Natural killer cell (primary cell): ENCODE results near the gene RPS25. TPM values are rescaled to one million over a fixed set of nuclear protein-coding genes. Genes with fewer than 3 reads are reported as not detected.

ENCODE experiments used
- ATAC-seq, 3 donors: fragments of 150-1000 bp in 2 of 3; fragments of 200-7000 bp in 1 of 3; cut with Tn5 transposase; 1 replicate in 1 of 3; 2 replicates in 2 of 3; pipeline ENCODE4 v1.10.0; 2021; ENCODE audit warnings: mild to moderate bottlenecking in 2 of 3, moderate library complexity in 2 of 3
- DNase-seq, 2 donors: peaks; one replicate each; pipeline versions ENCODE4 v3.0.0 to v3.0.0-alpha.2; 2013 to 2021; ENCODE audit warnings: mixed read lengths in 1 of 2
- H3K27ac ChIP-seq: one replicate; pipeline ENCODE4 v1.5.1; 2013; ENCODE audit warnings: mild to moderate bottlenecking, low read length
- H3K27me3 ChIP-seq: one replicate; pipeline ENCODE4 v1.6.1; 2013; ENCODE audit warnings: low read length; ENCODE audit not compliant: control insufficient read depth, insufficient read depth
- H3K36me3 ChIP-seq: one replicate; pipeline ENCODE4 v1.6.1; 2013; ENCODE audit warnings: low read length; ENCODE audit not compliant: control insufficient read depth, insufficient read depth
- H3K4me1 ChIP-seq: one replicate; pipeline ENCODE4 v1.6.1; 2013; ENCODE audit warnings: low read length; ENCODE audit not compliant: control insufficient read depth, insufficient read depth
- H3K4me3 ChIP-seq: one replicate; pipeline ENCODE4 v1.5.1; 2013; ENCODE audit warnings: low read length
- H3K9me3 ChIP-seq: one replicate; pipeline ENCODE4 v1.6.1; 2013; ENCODE audit warnings: low read length; ENCODE audit not compliant: control insufficient read depth, insufficient read depth
- H3K27ac Mint-ChIP-seq, 2 donors: one replicate each; pipeline ENCODE4 v1.8.0; 2022; ENCODE audit warnings: mild to moderate bottlenecking in 2 of 2, mixed read lengths in 2 of 2, moderate library complexity in 1 of 2
- H3K27me3 Mint-ChIP-seq, 2 donors: one replicate each; pipeline ENCODE4 v1.8.0; 2022; ENCODE audit warnings: low read depth in 2 of 2, mixed read lengths in 2 of 2
- H3K36me3 Mint-ChIP-seq: one replicate; pipeline ENCODE4 v1.8.0; 2022; ENCODE audit warnings: mixed read lengths
- H3K4me1 Mint-ChIP-seq, 2 donors: one replicate each; pipeline ENCODE4 v1.8.0; 2022; ENCODE audit warnings: mixed read lengths in 2 of 2
- H3K4me3 Mint-ChIP-seq: one replicate; pipeline ENCODE4 v1.8.0; 2022; ENCODE audit warnings: mild to moderate bottlenecking, moderate library complexity, mixed read lengths
- H3K9me3 Mint-ChIP-seq, 2 donors: one replicate each; pipeline ENCODE4 v1.8.0; 2022; ENCODE audit warnings: mixed read lengths in 2 of 2
- CTCF ChIP-seq: fragments of 200-600 bp; IDR thresholded peaks from one replicate; pipeline ENCODE4 v1.8.0; 2022; ENCODE audit warnings: antibody characterized with exemption
- WGBS: methylation state at CpG from one replicate; pipeline ENCODE4 v1.1.7; 2013; ENCODE audit warnings: missing lambda C conversion rate; ENCODE audit not compliant: insufficient coverage; 5-methylcytosine and 5-hydroxymethylcytosine counted together
- intact Hi-C: fragments of 100-400 bp; cut with micrococcal nuclease; formaldehyde crosslinking; loops from one replicate; pipeline ENCODE4 v1.14.2; 2022
- total RNA-seq, 4 donors: library from RNA; stranded (reverse); fragments of 120-200 nt in 1 of 4; gene quantifications; one replicate each; pipeline versions ENCODE4 v1.2.3 to v1.2.4, GENCODE V29; 2013 to 2022

RPS25 gene
- total RNA-seq, 3 donors from 2014 or later (not counting 1 experiment from before 2014, with no cell fraction given) = 870 to 1,051 (median 887) TPM

GRCh38 chr11:119025978-119026766 is 8.0 kb upstream of the RPS25 start:
- peak overlapping the region in 1 of 2 donors; percentile 80 for H3K27ac Mint-ChIP-seq
- TF ChIP-seq CTCF = no peak
- H3K36me3 ChIP-seq = peaks cover 44% of the 10 kb centered on the region
- H3K27me3 ChIP-seq = no peaks in the 10 kb centered on the region
- peaks cover 8% of the 10 kb centered on the region for H3K36me3 Mint-ChIP-seq
- WGBS = 94% methylated on average over 16 of the region's 16 CpGs
- H3K4me3 Mint-ChIP-seq = no peak overlapping the region
- H3K27me3 Mint-ChIP-seq = no peaks in the 10 kb centered on the region
- intact Hi-C loops = no loop called here
- no peaks in the 10 kb centered on the region for H3K9me3 ChIP-seq
- H3K4me1 ChIP-seq = peaks cover 10% of the 10 kb centered on the region
- peaks cover 6 to 21% of the 10 kb centered on the region in 2 donors for H3K4me1 Mint-ChIP-seq
- no peaks in the 10 kb centered on the region for H3K9me3 Mint-ChIP-seq
- DNase-seq (no peak), ATAC-seq (no peak)
- no peak overlapping the region for H3K4me3 ChIP-seq
- H3K27ac ChIP-seq = no peak overlapping the region

- no peak overlapping the region for H3K27ac ChIP-seq
- peaks cover 6 to 21% of the 10 kb centered on the region in 2 donors for H3K4me1 Mint-ChIP-seq
Observed at GRCh38 chr11:119025541-119025940, 7.4 kb upstream of the RPS25 start.

GRCh38 chr11:119025099-119025473 is 6.9 kb upstream of the RPS25 start:
- Histone ChIP-seq H3K4me1 (peaks cover 9% of the 10 kb centered on the region), H3K4me3 (no peak overlapping the region), H3K36me3 (peaks cover 46% of the 10 kb centered on the region), H3K27me3 (no peaks in the 10 kb centered on the region), H3K27ac (no peak overlapping the region), H3K9me3 (no peaks in the 10 kb centered on the region)
- no peak for ATAC-seq
- Mint-ChIP-seq H3K9me3 (no peaks in the 10 kb centered on the region), H3K36me3 (peaks cover 8% of the 10 kb centered on the region), H3K4me1 (peaks cover 7 to 21% of the 10 kb centered on the region in 2 donors), H3K27me3 (no peaks in the 10 kb centered on the region), H3K27ac (peak overlapping the region in 1 of 2 donors; percentile 80), H3K4me3 (no peak overlapping the region)
- 84% methylated on average over 5 of the region's 5 CpGs for WGBS
- no peak for DNase-seq
- intact Hi-C loops = no loop called here
- no peak for TF ChIP-seq CTCF

More at GRCh38 chr11:119025541-119025940, 7.4 kb upstream of the RPS25 start:
- peaks cover 46% of the 10 kb centered on the region for H3K36me3 ChIP-seq
- H3K36me3 Mint-ChIP-seq = peaks cover 8% of the 10 kb centered on the region
- no peak for DNase-seq
- H3K9me3 Mint-ChIP-seq = no peaks in the 10 kb centered on the region
- ATAC-seq = no peak
- no peak for TF ChIP-seq CTCF
- intact Hi-C loops = no loop called here
- H3K4me3 Mint-ChIP-seq = no peak overlapping the region
- H3K27ac Mint-ChIP-seq = peak overlapping the region in 1 of 2 donors; percentile 80
- H3K27me3 Mint-ChIP-seq = no peaks in the 10 kb centered on the region
- WGBS = over 99% methylated on average over 5 of the region's 5 CpGs
- no peak overlapping the region for H3K4me3 ChIP-seq
- H3K9me3 ChIP-seq = no peaks in the 10 kb centered on the region
- H3K4me1 ChIP-seq = peaks cover 7% of the 10 kb centered on the region
- no peaks in the 10 kb centered on the region for H3K27me3 ChIP-seq
